ENCODE measurements around the gene AVP. TPM values are rescaled to one million over a fixed set of nuclear protein-coding genes. Genes with fewer than 3 reads are reported as not detected.

The AVP gene
- total RNA-seq, 2 donors from 2014 or later: not detected

- Histone ChIP-seq H3K4me1 (no peaks in the 10 kb centered on the region), H3K27ac (no peak overlapping the region), H3K27me3 (no peaks in the 10 kb centered on the region), H3K36me3 (peaks cover 11% of the 10 kb centered on the region), H3K4me3 (no peak overlapping the region), H3K9me3 (no peaks in the 10 kb centered on the region)
- no peak for DNase-seq (ENCODE audit: low spot score)
- TF ChIP-seq CTCF (IDR thresholded peaks at IDR 0.05): no peak
Measured at GRCh38 chr20:3106185-3106584, 21.7 kb upstream of the AVP start.

- no peak for DNase-seq (ENCODE audit: low spot score)
- H3K36me3 ChIP-seq: peaks cover 11% of the 10 kb centered on the region
- H3K4me1 ChIP-seq: no peaks in the 10 kb centered on the region
- no peaks in the 10 kb centered on the region for H3K27me3 ChIP-seq
- no peak overlapping the region for H3K27ac ChIP-seq
- no peak overlapping the region for H3K4me3 ChIP-seq
- H3K9me3 ChIP-seq: no peaks in the 10 kb centered on the region
- TF ChIP-seq CTCF (IDR thresholded peaks at IDR 0.05): no peak
Measured at GRCh38 chr20:3105256-3106137, 21.0 kb upstream of the AVP start.

GRCh38 chr20:3103369-3104032, 19.0 kb upstream of the AVP start:
- Histone ChIP-seq H3K36me3 (no peaks in the 10 kb centered on the region), H3K27ac (no peak overlapping the region), H3K4me3 (no peak overlapping the region), H3K9me3 (no peaks in the 10 kb centered on the region), H3K27me3 (no peaks in the 10 kb centered on the region), H3K4me1 (no peaks in the 10 kb centered on the region)
- DNase-seq (ENCODE audit: low spot score): no peak
- no peak for TF ChIP-seq CTCF (IDR thresholded peaks at IDR 0.05)

GRCh38 chr20:3102575-3103368, 18.2 kb upstream of the AVP start:
- H3K27me3 ChIP-seq: no peaks in the 10 kb centered on the region
- no peak for DNase-seq (ENCODE audit: low spot score)
- H3K36me3 ChIP-seq: no peaks in the 10 kb centered on the region
- no peaks in the 10 kb centered on the region for H3K9me3 ChIP-seq
- H3K4me1 ChIP-seq: no peaks in the 10 kb centered on the region
- no peak for TF ChIP-seq CTCF (IDR thresholded peaks at IDR 0.05)
- no peak overlapping the region for H3K27ac ChIP-seq
- no peak overlapping the region for H3K4me3 ChIP-seq

- Histone ChIP-seq H3K27me3 (no peaks in the 10 kb centered on the region), H3K4me1 (no peaks in the 10 kb centered on the region), H3K27ac (no peak overlapping the region), H3K36me3 (no peaks in the 10 kb centered on the region), H3K4me3 (no peak overlapping the region), H3K9me3 (no peaks in the 10 kb centered on the region)
- no peak for DNase-seq (ENCODE audit: low spot score)
- no peak for TF ChIP-seq CTCF (IDR thresholded peaks at IDR 0.05)
Measured at GRCh38 chr20:3101737-3102574, 17.4 kb upstream of the AVP start.

Data from right atrium auricular region (tissue), 2 donors.